ENCODE data around the gene GREB1.
"Not testable (repeated sequence)": the region's sequence is repeated elsewhere in the genome, so short reads cannot be mapped to it uniquely, and the experiment has no call there.

Gene GREB1

DNA sequence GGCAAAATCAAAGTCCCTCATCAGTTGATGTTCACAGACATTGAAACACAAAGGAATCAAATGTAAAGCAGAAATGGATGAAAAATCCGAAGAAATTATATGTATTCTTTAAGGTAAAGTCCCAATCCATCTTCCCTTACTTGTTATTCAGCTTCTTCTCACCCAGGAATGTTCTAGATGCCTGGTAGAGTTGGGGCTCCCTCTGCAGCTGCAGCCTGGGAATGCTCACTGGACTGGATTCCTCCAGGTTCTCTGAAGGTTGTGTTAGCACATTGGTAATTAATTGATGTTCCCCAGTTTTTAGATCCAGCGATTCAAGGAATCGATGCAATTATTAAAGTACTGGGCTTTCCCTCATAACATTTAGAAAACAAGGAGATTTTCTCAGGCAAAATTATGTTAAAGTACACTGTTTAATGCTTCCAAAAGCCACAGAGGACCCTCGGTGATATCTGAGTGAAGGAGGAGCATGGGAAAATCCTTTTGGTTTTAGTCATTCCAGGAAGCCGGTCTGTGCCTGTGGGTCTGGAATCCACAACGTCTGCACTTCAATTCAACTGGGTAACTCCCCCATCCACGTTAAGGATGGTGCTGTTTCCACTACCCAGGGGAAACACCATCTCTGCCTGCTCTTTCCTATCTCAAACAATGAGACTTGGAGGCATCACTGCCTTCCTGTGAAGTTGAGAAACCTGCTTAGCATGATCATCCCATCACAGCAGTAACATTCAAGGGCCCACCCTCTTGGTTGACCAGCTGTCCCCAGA lies 114.2 kb downstream of the GREB1 start:
- no peak for DNase-seq

DNA sequence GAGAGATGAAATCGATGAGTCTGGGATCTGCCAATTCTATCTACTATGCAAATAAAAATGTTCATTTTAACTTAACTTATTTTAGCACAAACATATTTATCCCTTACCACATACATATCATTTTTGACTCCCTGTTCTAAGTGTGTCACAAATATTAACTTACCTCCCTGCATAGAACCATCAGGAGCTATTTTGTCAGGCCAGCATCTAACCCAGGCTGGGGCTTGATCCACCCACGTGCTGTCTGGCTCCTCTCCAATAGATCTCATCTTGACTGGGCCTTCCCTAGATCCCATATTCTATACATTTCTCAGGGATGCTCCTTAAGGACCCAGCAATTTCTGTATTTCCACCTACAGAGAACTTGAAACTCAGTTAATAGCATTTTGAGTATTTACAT lies 115.2 kb downstream of the GREB1 start:
- no peak for DNase-seq

DNA sequence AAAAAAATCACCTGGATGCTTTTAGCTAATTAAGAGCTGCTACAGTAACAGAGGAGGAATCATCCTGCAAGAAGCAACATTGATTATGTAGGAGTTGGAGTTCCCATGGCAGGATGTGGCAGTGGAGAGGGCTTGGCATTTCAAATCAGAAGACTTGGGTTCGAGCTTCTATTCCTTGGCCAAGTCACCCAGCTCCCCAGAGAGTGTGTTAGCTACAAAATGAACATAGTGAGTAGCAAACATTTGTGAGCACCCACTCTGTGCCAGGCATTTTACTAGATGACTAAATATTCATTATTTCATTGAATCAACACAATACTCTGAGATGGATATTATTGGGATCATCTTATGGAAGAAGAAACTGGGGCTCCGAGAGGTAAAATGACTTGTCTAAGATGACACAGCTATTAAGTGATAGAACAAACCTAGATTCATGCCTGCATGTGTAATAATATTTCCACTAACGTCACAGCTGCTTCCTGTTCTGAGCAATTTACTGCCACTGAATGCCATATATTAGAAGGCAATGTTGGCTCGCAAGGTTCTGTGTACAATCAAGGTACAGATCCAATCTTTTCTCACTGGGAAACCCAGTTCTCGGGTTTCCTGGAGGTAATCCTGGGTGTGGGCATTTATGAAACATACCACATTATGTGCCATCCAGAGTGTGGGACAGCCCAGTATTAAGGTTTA lies 118.2 kb downstream of the GREB1 start:
- no peak for DNase-seq

DNA sequence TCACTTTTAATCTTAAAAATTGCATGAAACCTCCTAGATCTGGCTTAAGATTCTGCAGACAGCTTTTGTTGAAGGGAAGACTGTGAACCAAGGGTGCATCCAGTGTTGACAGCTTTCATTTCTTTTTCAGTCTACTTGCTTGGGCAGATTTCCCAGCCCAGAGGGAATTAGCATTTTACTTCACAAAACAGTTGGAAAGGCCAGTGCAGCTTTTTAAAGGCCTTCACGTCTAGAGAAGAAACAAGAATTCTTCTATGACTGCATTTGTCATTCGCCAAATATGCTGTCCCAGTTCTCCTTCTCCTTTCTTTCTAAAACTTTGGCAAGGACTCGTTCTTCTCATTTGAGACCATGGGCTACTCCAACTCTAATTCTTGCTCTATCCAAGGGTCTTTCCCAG lies 118.7 kb downstream of the GREB1 start:
- no peak for DNase-seq

DNA sequence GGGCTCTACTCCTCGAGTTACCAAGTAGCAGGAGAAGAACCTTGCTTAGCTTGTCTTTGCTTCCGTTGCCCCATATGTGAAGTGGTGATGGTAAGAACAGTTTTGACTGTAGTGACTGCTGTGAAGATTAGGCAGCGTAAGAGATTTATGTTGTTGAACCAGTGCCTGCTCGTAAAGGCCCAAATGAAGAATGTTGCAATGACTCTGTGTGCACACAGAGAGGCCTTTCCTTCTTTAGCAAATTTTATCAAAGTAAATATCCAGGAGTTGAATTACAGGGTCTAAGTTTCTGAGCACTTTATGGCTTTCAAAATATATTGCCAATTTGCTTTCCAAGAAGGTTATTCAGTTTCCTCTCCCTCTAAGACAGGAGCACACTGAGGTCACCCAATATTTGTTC lies 121.7 kb downstream of the GREB1 start:
- no peak for DNase-seq

DNA sequence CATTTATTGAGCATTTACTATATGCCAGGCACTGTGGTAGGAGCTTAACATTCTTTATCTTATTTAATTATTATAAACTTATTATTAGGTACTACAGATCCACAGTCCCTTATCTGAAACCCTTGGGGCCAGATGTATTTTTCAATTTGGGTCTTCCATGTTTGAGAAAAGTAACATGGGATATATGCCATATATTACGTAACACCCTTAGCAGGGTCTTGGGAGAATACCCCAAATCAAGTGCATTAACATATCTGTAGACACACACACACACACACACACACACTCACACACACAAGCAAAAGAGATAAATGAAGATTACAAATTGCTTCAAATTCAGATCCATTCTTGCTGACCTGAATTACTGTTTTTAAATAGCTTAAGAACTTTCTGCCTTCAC lies 122.4 kb downstream of the GREB1 start:
- no peak for DNase-seq

DNA sequence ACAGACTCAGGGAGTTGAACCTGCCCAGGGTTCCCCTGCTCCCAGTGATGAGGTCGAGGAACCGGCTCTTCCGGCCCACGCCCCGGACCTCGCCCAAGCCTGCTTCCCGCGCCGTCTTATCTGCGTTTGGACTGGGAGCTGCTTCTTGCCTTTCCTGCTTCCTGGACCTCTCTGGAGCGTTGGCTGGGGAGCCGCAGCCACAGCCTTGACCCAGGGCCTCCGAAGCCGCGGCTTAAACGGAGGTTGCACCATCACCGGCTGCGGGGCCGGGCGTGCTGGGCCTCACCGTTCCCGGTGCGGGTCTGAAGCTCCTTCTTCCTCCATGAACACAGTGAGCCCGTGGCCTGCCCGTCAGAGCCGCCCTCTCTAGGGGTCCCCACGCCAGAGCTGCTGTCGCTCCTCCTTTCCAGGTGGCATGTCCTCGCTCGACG lies 122.8 kb downstream of the GREB1 start:
- no peak for DNase-seq

DNA sequence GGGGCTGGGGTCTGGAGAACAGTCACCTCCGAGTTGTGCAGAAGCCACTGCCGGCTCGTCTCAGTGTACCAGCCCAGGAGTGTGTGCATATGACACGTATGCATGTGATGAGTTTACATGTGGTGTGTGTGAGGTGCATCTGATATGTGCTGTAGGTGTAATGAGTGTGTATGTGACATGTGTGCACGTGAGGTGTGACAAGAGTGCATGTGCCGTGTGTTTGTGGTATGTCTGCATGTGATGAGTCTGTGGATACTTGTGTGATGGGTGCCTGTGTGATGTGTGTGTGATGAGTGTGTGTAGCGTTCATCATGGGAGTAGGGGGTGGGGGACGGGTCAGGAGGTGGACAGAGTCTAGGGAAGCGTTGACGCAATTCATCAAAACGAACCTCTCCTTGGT lies 123.3 kb downstream of the GREB1 start:
- no peak for DNase-seq

DNA sequence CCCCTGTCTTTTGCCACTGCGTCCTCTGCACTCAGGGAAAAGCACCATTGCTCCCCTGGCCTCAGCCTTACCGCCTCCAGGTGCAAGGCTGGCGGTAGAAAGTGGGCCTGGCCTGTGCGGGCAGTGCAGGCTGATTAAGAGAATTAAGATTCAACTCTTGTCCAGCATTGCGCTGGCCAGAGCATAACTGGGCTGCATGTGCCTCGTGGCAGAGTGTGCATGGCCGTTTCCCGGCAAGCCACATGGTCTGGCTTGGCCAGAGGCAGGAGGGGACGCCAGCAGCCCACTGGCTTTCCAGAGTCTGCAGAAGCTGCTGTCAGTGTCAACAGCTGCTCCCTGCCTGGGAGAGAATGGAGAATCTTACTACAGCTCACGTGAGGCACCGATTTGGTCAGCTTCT lies 123.8 kb downstream of the GREB1 start:
- no peak for DNase-seq

DNA sequence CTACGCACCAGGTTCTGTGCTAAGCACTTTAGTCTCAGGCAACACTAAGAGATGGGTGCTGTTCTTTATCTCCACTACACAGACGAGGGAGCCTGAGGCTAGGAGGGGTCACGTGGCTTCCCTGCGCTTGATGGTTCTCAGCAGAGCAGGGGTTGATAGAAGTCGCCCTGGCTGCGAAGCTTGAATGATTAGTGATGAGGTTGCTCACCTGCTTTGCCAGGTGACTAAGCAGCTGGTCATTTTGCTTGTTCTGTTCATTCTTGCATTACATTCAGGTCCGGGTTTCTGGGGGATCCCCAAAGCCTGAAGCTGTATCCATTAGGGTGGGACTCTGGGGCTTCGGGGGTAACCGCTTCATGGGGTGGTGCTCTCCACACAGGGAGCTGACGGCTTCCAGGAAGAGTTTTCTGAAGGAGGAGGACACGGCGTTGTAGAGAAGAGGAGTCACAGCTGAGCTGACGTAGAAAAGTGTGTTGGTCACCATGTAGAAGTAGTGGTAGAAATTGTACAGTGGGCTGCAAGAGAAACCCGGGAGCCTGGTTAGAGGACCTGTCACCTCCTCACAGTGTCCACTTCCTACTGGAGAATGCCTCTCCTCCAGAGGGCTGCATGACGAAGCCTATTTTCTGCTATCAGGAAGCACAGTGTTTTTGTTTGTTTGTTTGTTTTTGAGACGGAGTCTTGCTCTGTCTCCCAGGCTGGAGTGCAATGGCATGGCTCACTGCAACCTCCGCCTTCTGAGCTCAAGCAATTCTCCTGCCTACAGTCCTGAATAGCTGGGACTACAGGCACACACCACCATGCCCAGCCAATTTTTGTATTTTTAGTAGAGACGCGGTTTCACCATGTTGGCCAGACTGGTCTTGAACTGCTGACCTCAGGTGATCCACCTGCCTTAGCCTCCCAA lies 124.6 kb downstream of the GREB1 start:
- DNase-seq: no peak

DNA sequence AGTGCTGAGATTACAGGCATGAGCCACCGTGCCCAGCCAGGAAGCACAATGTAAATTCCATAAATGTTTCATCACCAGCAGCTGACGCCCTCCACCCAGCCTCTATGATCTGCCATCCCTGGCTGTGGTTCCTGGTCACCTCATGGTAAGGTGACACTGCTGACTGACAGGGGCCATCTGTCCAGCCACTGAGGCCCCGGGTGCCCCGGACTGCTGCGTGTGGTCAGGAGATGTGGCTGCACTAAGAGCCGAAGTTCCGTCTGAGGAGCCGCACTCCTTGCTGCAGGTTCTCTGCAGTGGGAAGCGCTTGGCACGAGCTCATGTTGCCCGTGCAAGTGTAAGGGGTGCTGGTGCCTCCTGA lies 125.2 kb downstream of the GREB1 start:
- no peak for DNase-seq

DNA sequence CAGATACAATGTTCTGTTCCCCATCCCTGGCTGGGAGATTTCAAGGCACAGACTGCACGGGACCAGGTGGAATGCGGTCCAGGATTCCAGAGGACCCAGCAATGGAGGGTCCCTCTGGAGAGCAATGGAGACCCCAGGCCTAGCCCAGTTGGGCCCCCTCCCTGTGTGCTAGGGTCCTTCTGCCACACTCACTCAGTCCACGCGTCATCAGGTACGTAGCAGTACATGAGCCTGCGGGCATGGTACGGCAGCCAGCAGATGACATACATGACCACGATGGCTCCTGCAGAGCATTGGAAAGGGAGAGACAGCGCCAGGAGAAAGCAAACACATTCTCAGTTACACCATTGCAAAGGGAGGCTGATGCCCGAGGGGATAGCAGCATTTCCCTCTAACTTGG lies 126.0 kb downstream of the GREB1 start:
- no peak for DNase-seq

DNA sequence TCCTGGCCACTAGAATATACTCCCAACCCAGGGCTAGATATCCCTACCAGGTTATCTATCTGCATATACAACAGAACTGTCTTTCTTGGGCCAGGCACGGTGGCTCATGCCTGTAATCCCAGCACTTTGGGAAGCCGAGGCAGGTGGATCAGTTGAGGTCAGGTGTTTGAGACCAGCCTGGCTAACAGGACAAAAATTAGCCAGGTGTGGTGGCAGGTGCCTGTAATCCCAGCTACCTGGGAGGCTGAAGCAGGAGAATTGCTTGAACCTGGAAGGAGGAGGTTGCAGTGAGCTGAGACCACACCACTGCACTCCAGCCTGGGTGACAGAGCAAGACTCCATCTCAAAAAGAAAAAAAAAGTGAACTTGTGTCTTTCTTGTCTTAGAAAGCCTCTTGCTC lies 126.6 kb downstream of the GREB1 start:
- not testable (repeated sequence) for DNase-seq

DNA sequence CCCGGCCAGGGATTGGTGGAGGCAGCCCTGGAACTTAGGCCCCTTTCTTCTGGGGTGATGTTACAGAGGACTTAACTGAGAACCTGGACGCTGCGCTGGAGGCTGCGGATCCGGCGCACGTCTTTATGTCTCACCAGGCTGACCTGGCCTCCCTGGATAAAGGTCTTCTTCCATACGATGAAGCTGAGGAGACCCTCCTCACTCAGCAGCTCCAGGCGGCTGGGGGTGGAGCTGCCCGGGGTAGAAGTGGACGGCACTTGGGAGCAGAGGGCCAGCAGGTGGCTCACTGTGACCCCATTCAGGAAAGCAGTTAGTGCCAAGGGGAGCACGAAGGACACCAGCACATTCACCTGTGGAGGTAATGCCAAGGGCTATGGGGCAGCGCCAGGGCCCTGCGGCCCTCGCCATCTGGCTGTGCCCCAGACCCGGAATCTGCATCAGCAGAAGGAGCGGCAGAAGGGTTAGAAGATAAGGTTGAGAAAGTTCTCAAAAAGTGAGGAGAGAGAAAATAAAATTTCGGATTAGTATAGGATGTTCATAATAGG lies 128.1 kb downstream of the GREB1 start:
- DNase-seq: no peak

DNA sequence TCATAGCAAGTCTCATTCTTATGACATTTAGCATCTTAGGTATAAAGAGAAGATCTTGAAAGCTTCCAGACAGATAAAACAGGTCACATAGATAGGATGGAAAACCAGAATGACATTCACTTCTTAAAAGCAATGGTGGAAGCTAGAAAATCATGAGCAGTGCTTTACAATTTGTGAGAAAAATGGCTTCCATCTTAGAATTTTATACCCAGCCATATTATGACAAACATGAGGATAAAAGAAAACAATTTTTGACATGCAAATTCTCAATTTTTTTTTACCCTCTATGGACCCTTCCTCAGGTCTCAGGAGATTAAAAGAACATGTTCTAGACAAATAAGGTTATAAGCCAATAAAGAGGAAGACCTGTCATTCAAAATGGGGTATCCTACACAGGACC lies 129.0 kb downstream of the GREB1 start:
- DNase-seq: no peak

DNA sequence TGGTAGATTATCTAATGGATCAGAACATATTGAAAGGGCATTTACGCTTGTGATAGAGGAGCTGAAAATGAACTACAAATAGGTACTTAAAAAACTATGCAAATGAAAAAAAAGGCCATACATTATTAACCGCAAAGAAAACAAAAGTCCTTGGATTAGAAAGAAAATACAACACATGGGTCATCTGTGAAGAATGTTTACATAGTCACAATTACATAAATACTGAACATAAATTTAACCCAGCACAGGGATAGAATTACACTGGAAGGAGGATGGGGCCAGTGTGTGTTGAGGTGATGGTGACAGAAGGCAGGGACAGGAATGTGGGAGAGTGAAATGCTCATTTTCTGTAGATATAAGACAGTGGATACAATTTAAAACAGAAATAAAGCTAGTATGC lies 129.6 kb downstream of the GREB1 start:
- no peak for DNase-seq

DNA sequence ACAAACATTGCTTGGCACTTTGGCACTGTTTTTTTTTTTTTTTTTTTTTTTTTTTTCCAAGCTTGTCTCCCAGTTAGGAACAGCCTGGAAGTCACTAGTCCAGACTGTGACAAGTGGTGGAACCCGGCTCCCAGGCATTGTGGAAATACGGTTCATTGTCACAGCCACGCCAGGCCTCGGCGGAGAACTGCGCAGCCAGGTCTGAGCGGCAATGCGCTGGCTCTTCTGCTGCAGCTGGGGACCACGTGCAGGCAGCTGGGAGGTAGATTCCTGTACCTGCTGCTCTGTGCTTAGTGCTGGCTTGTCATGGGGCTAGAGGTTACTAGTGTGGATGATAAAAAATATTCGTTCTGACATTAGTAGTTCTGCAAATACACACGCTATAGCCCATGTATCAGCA lies 131.2 kb downstream of the GREB1 start:
- no peak for DNase-seq

DNA sequence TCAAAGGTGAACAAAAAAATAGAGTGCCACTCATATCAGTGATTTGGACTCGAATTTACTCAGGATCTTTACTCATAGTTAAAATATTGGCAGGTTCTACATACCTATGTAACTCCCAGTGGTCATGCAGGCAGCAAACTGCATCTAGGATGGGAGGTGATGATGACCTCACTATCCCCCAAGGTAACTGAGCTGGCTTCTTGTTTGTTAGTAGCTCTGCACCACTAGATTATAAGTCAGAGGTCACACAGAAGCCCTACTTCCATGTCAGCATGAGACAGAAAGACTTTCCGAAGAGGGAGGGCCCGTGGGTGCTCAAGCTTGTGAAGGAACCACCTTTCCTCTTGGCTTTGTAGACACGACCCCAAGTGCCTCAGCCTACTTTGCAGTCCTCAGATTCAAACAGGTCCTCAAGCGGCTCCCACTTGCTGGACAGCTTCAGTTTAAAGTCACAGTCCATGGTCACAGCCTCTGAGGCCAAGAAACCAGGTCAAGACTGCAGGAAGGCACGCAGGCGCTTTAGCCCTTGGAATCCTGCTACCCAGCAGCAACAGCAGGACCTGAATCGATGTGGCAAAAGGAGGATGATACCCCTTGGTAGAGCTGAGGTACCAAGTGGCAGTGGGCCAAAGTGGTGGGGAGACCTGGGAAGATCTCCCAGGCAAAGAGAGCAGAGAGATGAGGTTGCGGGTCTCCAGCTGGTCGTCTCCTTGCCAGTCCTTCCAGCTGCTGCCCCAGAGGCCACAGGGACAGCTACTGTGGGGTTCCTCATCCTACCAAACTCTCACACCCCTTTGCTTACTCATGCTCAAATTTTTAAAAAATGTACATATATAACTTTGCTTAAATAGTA lies 131.9 kb downstream of the GREB1 start:
- DNase-seq: no peak

DNA sequence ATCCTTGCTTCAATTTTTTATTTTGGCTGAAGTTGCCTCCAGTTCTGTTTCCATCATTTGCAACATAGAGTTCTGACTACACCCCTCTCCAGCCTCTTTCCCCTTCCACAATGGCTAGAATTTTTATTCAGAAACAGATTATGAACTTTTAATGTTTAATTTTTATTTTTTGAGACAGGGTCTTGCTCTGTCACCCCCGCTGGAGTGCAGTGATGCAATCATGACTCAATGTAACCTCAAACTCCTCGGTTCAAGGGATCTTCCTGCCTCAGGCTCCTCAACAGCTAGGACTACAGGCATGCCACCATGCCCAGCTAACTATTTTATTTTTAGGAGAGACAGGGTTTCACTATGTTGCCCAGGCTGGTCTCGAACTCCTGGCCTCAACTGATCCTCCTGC lies 133.3 kb downstream of the GREB1 start:
- no peak for DNase-seq

DNA sequence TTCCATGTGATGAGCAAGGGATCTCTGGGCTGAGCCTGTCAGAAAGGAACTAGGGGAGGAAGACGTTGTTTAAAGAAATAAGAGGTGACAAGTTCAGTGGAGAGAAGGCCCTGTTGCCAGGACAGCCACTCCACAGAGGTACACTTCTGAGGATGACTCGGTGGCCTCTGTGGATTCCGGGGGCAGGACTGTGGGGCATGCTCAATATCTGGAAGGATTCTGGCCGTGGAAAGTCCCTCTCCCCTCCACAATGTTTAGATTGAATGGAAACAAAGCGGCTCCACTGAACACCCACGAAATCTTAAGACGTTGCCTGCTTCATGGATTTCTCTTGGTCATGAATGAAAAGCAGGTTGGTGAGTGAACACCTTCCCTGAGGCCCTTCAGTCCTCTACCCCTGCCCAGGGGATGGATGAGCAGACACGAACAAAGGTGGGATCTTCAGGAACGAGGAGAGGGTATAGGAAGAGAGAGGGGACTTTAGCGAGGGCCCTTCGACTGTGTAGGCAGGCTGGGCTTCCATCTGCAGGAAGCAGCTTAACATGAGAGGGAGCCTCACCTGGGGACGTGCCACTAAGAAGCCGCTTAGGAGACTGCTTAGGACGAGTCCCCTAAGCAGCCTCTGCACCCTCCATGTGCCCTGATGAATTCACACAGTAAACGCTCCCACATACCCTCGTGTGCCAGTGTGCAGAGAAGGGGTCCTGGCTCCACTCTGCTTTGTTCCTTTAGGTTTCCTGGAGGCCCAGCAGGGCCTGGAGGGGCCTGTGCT lies 134.2 kb downstream of the GREB1 start:
- DNase-seq: no peak

DNA sequence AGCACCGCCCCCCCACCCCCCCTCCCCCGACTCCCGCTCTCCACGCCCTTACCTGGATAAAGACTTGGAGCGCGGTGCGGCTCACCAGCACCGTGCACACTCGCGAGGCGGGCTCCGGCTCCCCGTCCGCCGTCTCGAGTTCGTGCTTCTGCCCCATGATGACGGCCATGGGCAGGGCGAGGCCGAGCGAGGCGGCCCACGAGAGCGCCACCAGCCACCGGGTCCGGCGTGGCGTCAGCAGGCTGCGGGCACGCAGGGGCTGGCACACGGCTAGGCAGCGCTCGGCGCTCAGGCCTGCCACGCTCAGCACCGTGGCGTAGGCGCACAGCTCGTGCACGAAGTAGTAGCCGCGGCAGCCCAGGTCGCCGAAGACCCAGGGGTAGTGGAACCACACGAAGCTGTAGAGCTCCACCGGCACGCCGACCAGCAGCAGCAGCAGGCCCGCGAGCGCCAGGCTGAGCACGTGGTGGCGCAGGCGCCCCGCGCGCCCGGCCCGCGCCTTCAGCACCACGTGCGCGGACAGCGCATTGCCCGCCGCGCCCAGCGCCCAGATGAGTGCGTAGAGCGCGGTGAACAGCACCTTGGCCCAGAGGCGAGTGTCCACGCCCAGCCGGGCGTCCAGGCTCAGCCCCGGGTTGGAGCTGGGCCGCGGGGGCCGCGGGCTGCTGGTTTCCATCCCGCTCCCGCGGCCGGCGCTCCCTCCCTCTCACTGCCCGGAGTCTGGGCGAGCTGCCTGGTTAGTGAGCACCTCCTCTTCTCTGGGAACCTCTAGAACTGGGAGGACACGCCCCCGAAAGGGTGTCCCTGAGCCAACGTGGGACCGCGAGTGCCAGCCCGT lies 135.8 kb downstream of the GREB1 start, which contains the start of gene NTSR2:
Gene NTSR2 (minus strand): TSS at position 742 of the 838 bp plus-strand sequence. CDS start 66 bp downstream, at position 676.
- DNase-seq: no peak

All from NCI-H1436 (cell line).